Astrocyte of the cerebellum (primary cell): Measurements from ENCODE around the gene SMIM13.

Experiments
- DNase-seq: peaks from one replicate; pipeline ENCODE4 v3.0.0-alpha.2; 2011; ENCODE audit warnings: low read depth
- H3K4me3 ChIP-seq: 2 replicates; pipeline ENCODE4 v1.5.1; 2011; ENCODE audit warnings: mild to moderate bottlenecking, low read depth, low read length, moderate library complexity
- CTCF ChIP-seq: IDR thresholded peaks from 2 replicates; pipeline ENCODE4 v1.5.1; 2012; ENCODE audit warnings: low read length, low read depth, moderate library complexity, mild to moderate bottlenecking; ENCODE audit errors: missing control alignments
- in situ Hi-C: cut with HindIII; loops from 2 replicates; pipeline ENCODE4 v1.10.0; 2017; ENCODE audit warnings: low sequenced_read_pairs

SMIM13 gene

GRCh38 chr6:11092668-11093375 lies 812 bp upstream of the SMIM13 start:
- peak overlapping the region; percentile 67 for H3K4me3 ChIP-seq
- in situ Hi-C loops, result no loop called here
- no peak for DNase-seq
- TF ChIP-seq CTCF, result no peak

GRCh38 chr6:11093376-11093625 lies 333 bp upstream of the SMIM13 start:
- H3K4me3 ChIP-seq, result peak overlapping the region; percentile 67
- in situ Hi-C loops, result no loop called here
- DNase-seq, result no peak
- TF ChIP-seq CTCF, result no peak

- no peak for DNase-seq
- in situ Hi-C loops, result no loop called here
- peak overlapping the region; percentile 67 for H3K4me3 ChIP-seq
- TF ChIP-seq CTCF, result no peak
Measured at GRCh38 chr6:11094411-11094851, 797 bp downstream of the SMIM13 start.

GRCh38 chr6:11094941-11095340 lies 1.3 kb downstream of the SMIM13 start:
- in situ Hi-C loops, result no loop called here
- no peak for TF ChIP-seq CTCF
- DNase-seq, result no peak
- peak overlapping the region; percentile 67 for H3K4me3 ChIP-seq

GRCh38 chr6:11096109-11096508 lies 2.5 kb downstream of the SMIM13 start:
- in situ Hi-C loops, result no loop called here
- peak overlapping the region; percentile 9 for H3K4me3 ChIP-seq
- TF ChIP-seq CTCF, result no peak
- peak; percentile 36 for DNase-seq

- no peak for TF ChIP-seq CTCF
- DNase-seq, result no peak
- in situ Hi-C loops, result no loop called here
- H3K4me3 ChIP-seq, result no peak overlapping the region
Measured at GRCh38 chr6:11097476-11097875, 3.8 kb downstream of the SMIM13 start.
